GM18508 (cell line): ENCODE measurements around the gene IGFBP3.
"Not testable (repeated sequence)": the region's sequence is repeated elsewhere in the genome, so short reads cannot be mapped to it uniquely, and the experiment has no call there.

Experiments
- ATAC-seq: cut with Tn5 transposase; IDR thresholded peaks from one replicate; pipeline ENCODE4 v1.9.1; 2021; ENCODE audit warnings: moderate number of reproducible peaks; ENCODE audit not compliant: insufficient read depth, unreplicated experiment

IGFBP3 gene, protein sequence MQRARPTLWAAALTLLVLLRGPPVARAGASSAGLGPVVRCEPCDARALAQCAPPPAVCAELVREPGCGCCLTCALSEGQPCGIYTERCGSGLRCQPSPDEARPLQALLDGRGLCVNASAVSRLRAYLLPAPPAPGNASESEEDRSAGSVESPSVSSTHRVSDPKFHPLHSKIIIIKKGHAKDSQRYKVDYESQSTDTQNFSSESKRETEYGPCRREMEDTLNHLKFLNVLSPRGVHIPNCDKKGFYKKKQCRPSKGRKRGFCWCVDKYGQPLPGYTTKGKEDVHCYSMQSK

DNA sequence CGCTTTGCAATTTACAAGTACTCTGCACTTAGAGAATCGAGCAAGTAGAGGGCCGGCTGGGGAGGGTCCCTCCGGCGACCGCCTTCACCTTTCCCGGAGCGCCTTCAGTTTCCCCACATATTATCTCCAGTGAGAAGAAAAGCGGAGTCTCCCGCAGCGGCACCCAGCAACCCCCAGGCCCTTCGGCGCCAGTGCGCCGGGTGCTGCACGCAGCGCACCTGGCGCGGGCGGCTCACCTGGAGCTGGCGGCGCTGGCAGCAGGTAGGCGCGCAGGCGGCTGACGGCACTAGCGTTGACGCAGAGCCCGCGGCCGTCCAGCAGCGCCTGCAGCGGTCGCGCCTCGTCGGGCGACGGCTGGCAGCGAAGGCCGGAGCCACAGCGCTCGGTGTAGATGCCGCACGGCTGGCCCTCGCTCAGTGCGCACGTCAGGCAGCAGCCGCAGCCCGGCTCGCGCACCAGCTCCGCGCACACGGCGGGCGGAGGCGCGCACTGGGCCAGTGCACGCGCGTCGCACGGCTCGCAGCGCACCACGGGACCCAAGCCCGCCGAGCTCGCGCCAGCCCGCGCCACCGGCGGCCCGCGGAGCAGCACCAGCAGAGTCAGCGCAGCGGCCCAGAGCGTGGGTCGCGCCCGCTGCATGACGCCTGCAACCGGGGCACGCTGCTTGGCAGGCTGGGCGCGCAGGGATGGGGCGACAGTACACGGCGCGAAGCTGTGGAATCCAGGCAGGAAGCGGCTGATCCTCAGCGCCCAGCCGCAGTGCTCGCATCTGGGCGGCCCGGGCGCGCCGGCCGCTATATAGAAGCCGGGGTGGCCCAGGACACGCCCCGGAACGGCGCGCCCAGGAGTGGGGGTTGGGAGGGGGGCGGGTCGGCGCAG lies at the start of gene IGFBP3:
Gene IGFBP3, minus strand, starts transcription at position 771 of the 879 bp plus-strand sequence. Its CDS starts 132 bp downstream, at position 639.
- no peak for ATAC-seq

DNA sequence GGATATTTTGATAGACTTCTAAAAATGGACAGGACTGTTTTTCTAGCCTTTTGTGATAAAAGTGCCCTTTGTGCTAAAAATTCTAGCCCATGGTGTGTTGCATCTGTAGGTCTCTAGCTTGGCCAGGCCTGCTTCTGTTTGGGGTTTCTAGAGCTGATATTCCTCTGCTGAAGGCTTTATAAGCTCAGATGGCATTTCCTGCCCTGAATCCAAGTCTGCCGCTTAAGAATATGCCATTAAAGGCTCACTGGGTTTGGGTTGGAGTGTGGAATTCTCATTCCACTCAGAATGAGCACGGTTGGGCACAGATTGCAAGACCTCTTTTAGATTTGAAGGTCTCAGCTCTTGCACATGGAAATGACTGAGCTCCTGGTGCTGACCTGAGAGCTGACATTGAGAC lies 49.4 kb upstream of the IGFBP3 start:
- ATAC-seq, result no peak

DNA sequence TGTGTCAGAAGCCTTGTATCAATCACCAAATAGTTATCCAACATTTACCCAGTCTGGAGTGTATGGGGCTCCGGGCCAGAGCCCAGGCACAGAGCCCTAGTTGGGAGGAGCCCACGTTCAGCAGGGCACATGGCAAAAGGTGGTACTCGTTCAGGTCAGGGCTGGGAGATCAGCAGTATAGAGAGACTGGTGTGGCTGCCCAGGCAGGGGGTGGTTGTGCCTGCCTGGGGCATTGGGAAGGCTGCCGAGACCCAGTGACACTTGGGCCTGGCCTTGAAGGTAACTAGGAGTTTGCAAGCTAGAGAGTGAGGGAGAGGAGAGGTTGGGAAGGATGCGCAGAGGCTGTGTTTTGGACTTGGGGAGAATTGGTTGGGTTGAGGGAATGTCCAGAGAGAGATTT lies 48.9 kb upstream of the IGFBP3 start:
- ATAC-seq, result no peak

DNA sequence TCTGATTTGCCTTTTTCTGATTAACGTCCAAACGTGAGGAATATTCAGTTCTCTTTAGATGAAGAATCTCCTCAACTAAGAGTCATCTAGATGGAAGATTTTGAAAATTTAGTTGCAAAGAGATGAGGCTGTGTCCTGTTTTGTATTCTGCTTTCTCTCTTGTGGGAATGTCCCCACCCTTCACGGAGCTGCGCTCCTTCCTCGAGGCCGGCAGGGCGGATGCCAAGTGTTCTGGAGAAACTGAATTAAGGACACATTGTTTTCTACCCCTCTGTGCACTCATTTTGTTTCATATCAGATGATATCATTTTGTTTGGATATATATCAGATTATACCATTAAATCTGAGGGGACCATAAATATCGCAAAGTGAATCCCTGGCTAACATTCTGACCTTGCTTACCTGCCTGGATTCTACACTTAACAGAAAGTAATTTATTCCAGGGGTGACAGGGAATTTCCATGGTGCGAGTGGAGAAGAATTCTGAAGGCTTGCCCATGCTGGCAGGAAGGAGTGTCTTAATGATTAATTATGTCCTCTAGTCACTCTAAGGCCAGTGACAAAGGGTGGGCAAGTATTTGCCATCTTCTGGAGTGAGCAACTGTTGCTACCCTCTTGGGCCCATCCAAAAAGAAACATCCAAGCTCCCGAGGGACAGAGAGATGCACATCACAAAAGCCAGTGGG lies 47.9 kb upstream of the IGFBP3 start:
- no peak for ATAC-seq

DNA sequence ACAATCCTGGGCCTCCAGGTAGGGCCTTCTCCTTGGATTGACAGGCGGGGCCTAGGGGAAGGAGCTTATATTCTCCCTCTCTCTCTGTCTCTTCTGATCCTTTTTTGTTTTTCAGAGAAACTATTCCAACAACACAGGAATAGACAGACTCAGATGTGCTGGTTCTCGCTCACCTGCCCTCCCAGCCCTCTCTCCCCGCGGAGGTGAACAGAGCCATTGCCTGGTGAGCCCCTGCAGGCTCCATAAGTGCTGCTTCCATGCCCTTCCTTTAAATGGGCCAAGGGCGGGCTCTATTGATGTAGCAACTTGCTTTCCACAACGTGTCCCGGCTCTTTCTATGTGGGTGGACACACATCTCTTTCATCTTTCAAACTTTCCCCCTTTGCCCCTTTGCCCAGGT lies 47.2 kb upstream of the IGFBP3 start:
- ATAC-seq, result no peak

DNA sequence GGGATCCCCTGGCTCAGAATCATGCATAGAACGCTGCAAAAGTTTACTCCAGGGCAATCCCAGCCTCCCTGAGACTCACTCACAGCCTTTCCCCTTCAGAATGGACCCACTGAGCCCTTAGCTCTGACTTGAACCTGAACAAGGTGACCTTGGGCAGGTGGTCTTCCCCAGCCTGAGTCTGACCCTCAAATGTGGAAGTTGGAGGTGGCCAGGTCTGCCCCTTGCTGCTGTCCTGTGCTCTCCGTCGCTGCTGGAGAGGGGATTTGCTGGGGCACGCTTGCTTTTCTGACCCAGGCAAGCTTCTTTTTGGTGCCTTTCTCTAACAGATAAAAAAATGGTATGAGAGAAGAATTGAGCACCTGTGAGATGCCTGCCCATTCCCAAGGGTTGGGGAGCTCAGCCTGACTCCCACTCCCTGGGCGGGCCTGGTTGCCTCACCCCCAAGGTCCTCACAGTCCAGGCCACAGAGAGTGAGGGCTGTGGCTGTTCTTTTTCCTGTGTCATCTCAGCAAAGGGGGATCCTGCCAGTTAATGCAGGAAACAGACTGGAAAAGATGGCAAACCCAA lies 46.6 kb upstream of the IGFBP3 start:
- no peak for ATAC-seq

DNA sequence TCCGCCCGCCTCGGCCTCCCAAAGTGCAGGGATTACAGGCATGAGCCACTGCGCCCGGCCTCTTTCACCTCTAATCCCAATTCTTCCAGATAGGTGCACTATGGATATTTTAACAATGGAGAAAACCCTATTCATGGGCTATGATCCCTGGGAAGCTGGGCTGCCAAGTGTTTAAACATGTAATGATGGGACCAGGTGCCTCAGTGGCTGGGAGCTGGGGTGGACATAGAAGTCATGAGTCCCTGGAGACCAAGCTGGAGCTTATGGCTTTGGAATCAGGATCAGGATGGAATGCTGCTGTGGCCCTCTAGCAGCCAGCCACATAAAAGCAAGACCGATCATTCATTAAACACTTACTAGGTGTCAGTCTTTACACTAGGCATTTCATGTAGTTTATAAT lies 41.8 kb upstream of the IGFBP3 start:
- no peak for ATAC-seq

DNA sequence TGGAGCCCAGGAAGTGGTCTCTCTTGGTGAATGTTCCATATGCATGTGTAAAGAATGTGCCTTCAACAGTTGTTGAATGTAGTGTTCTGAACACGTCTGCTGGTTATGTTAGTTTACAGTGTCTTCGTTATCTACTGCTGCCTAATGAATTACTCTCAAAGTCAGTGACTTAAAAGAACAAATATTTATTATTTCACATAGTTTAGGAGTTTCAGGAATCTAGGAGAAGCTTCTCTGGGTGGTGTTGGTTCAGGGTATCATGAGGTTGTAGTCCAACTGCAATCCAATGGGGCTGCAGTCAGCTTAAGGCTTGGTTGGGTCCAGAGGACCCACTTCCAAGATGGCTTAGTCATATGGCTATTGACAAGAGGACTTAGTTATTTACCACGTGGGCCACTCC lies 36.6 kb upstream of the IGFBP3 start:
- ATAC-seq, result no peak

DNA sequence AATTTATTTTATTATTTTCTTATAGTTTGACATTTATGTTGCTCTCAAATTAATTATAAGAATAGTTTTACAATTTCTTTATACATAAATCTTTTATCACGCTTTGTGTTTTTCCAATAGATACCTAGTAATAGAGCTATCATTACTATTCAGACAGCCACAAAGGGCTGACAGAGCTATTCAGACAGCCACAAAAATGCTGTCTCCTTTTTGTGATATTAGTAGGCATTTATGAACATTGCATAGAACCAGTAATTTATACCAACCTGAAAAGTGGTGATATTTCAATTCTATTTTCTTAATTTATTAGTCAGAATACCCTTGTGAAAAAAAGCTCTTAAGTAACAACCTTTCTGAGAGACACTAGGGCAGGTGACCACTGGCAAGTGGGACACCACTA lies 34.2 kb upstream of the IGFBP3 start:
- ATAC-seq, result no peak

DNA sequence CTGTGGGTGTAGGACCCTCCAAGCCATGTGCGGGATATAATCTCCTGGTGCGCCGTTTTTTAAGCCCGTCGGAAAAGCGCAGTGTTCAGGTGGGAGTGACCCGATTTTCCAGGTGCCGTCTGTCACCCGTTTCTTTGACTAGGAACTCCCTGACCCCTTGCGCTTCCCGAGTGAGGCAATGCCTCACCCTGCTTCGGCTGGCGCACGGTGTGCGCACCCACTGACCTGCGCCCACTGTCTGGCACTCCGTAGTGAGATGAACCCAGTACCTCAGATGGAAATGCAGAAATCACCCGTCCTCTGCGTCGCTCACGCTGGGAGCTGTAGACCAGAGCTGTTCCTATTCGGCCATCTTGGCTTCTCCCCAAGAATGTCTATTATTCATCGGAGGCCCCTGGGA lies 32.0 kb upstream of the IGFBP3 start:
- ATAC-seq, result not testable (repeated sequence)

DNA sequence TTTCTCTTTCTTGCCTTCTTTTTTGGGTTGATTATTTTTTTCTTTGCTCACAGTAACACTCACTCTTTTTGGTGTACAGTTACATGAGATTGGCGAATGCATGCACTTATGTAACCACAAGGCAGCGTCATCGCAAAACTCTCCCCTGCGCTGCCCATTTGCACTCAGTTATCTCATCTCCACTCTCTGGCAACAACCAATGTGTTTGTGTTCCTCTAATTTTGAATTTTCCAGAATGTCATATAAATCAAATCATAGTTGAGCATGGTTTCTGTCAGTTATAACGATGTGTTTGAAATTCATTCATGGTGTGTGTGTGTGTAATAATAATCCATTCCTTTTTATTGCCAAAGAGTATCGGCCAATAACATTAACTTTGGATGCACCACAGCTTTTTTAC lies 23.0 kb upstream of the IGFBP3 start:
- no peak for ATAC-seq

DNA sequence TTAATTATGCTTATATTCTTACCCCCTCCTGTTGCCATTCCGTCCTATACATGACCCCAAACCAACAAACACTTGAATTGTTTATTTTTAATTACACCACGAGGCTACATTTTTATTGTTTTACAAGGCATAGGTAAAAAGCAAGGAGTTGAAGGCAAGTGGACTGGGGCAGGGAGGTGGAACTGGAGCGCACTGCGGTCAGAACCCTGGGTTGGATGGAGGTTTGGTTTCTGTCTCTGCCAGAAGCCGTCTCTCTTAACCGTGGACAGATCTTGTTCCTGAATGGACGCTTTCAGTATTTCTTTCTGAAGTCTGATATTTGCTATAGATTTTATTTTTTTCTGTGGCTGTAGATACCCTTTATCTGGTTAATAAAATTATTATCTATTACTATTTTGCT lies 19.9 kb upstream of the IGFBP3 start:
- no peak for ATAC-seq

DNA sequence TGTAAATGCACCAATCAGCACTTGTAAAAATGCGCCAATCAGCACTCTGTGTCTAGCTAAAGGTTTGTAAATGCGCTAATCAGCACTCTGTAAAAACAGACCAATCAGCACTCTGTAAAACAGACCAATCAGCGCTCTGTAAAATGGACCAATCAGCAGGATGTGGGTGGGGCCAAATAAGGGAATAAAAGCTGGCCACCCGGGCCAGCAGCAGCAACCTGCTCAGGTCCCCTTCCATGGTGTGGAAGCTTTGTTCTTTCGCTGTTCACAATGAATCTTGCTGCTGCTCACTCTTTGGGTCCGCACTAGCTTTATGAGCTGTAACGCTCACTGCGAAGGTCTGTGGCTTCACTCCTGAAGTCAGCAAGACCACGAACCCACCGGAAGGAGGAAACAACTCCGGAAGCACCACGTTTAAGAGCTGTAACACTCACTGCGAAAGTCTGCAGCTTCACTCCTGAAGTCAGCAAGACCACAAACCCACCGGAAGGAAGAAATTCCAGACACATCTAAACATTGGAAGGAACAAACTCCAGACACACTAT lies 19.2 kb upstream of the IGFBP3 start:
- not testable (repeated sequence) for ATAC-seq

DNA sequence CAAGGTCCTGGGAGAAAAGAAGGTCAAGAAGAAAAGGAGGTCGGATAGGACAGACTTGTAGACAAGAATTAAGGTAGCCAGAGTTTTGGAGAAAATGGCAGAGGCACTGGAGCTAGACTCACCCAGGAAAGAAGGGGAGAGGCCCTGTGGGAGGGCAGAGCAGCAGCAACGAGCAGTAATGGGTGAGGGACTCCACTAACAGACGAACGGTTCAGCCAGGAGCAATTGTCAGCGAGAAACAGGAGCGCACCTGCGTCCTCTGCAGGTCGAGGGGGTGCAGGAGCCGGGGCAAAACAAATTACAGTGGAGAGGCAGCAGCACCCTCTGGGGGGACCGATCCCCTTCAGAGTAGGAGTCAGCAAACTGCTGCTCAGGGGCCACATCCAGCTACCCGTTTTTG lies 18.5 kb upstream of the IGFBP3 start:
- ATAC-seq, result no peak

DNA sequence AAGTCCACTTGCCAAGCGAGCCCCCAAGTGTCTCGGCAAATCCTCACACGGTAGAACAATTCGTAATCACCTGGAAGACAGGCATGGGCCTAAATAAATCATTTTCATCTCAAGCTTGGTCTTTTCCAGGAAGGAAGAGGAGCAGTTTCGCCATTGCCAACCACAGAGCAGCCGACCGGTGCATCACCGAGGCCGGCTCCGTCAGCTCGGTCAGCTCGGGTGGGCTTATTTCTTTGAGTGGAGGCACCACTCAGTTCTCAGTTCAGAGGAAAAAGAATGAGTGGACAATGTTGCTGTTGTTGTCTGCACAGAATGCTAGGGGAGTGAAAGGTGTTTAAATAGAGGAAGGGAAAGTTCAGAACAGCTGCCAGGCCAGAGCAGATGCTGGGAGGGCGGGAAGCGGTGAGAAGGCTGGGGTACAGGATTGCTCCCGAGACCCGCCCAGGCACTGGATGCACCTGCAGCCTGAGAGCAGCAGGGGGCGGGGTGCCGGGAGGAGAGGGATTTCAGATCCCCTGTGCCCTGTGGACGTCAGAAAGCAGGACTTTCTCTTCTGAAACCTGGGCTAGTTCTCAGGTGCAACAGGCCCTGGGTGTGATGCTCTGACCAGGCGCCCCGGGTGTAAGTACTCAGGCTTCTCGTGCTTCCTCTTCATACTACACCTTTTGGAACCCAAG lies 17.7 kb upstream of the IGFBP3 start:
- no peak for ATAC-seq

DNA sequence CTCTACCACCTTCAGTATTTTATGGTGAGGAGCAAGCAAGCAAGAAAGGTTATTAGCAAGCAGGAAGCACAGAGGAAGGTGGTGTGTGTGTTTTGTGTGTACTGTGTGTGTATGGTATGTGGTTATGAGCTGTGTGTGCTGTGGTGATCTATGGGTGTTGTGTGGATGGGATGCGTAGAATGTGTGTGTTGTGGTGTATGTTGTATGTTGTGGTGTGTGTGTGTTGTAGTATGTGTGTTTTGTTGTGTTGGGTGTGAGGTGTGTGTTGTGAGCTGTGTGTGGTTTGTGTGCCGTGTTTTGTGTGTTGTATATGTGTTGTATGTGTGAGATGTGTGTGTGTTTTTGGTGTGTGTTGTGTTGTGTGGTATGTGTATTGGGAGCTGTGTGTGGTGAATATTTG lies 16.8 kb upstream of the IGFBP3 start:
- ATAC-seq, result no peak

DNA sequence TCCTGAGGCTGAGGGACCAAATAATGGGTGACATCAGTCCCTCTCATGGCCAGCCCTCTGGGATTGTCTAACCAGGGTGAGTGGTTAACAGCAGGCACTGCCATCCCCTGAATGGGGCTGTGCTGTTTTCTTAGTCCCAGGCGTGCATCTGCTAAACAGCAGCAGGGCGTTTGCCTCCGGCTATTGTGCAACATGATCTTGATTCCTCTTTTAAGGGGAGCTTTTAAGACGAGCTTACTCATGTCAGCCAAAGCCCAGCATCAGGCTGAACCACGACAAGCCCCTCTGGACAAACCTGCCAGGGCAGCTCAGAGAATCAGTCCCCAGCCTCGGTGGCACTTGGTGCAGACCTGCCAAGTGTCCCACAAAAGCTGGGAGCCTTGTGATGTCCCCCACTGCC lies 16.2 kb upstream of the IGFBP3 start:
- no peak for ATAC-seq

DNA sequence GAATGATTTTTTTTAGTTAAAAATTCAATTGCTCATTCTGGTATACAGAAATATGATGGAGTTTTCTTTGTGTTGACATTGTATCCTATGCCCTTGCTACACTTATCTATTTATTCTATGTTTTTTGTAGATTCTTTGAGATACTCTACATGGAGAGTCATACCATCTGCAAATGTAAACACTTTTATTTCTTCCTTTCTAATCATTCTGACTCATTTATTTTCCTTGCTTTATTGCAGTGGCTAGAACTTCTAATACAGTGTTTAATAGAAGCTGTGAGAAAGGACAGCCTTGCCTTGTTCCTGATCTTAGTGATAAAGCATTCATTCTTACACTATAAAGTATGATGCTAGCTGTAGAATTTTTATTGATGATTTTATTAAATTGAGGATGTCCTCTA lies 9.9 kb upstream of the IGFBP3 start:
- no peak for ATAC-seq

DNA sequence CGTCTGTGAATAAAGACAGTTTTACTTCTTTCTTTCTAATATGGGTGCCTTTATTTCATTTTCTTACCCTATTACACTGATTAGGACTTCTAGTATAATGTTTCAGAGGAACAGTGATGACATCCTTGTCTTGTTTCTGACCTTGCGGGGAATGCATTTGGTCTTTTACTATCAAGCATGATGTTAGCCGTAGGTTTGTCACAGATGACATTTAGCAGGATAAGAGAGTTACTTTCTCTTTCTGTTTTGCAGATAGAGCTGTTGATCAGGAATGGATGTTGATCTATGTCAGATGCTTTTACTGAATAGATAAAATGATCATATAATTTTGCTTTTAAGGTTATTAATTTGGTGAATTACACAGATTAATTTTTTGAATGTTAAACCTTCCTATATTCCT lies 6.6 kb upstream of the IGFBP3 start:
- no peak for ATAC-seq

DNA sequence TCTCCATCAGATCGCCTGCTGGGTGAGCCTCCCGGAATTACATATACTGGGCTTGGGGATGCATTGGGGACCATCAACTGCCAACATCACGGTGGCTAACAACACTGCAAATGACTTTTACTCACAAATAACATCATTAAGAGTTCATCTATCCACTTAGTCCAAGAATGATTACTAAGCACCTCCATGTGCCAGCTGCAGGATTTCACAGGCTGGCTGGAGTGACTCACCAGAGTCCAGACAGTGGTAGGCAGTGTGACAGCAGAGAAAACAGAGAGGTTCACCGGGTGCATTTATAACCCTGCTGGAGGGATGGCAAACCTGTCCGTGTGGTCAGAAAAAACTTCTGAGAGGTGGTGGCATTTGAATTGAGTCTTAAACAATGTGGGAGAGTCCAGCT lies 3.2 kb upstream of the IGFBP3 start:
- no peak for ATAC-seq
